Measurements from ENCODE around the gene IQGAP1.

- TF ChIP-seq CTBP1 (IDR thresholded peaks at IDR 0.05; ENCODE audit: borderline replicate concordance) (no peak), FOXM1 (IDR thresholded peaks at IDR 0.05; ENCODE audit: borderline replicate concordance) (no peak), BHLHE40 (IDR thresholded peaks at IDR 0.05; ENCODE audit: borderline replicate concordance) (no peak), FOXK2 (IDR thresholded peaks at IDR 0.05) (no peak), NFRKB (IDR thresholded peaks at IDR 0.05) (no peak), SP1 (IDR thresholded peaks at IDR 0.05) (no peak), ZNF384 (IDR thresholded peaks at IDR 0.05) (no peak), SUZ12 (IDR thresholded peaks at IDR 0.05) (no peak), PKNOX1 (IDR thresholded peaks at IDR 0.05) (no peak), FOXA1 (IDR thresholded peaks at IDR 0.05) (no peak)
Observed at GRCh38 chr15:90469723-90470122, 81.7 kb downstream of the IQGAP1 start.

Measured in HEK293T (cell line).